GM12891 (cell line): ENCODE data around the gene OR2S2.

Experiments
- POLR2A ChIP-seq: IDR thresholded peaks from 2 replicates; pipeline ENCODE4 v1.6.1; 2011; ENCODE audit warnings: low read depth, low read length, control low read depth
- POLR2AphosphoS5 ChIP-seq: IDR thresholded peaks from 2 replicates; pipeline ENCODE4 v1.6.1; 2011; ENCODE audit warnings: low read depth, low read length, control low read depth
- SPI1 ChIP-seq: IDR thresholded peaks from 2 replicates; pipeline ENCODE4 v1.6.1; 2011; ENCODE audit warnings: low read depth, low read length, control low read depth
- TAF1 ChIP-seq: IDR thresholded peaks from 2 replicates; pipeline ENCODE4 v1.6.1; 2011; ENCODE audit warnings: low read depth, low read length, control low read depth

- TF ChIP-seq POLR2AphosphoS5 (no peak), TAF1 (no peak), POLR2A (no peak), SPI1 (no peak)
Observed at GRCh38 chr9:35930521-35930920, 27.4 kb downstream of the OR2S2 start.
